Endothelial cell of umbilical vein (primary cell): Measurements from ENCODE around the gene PGRMC2.

Experiments
- CTCF ChIP-seq, 2 donors: IDR thresholded peaks; 1 replicate in 1 of 2; 2 replicates in 1 of 2; pipeline ENCODE4 v1.5.1; 2011; ENCODE audit warnings: low read length in 2 of 2, mild to moderate bottlenecking in 2 of 2, moderate library complexity in 2 of 2, control low read depth in 1 of 2, inconsistent platforms in 1 of 2, low read depth in 1 of 2; ENCODE audit not compliant: insufficient read depth in 1 of 2; ENCODE audit errors: extremely low read depth in 1 of 2
- EZH2 ChIP-seq: IDR thresholded peaks from 2 replicates; pipeline ENCODE4 v1.6.1; 2012; ENCODE audit warnings: borderline replicate concordance, low read depth, mild to moderate bottlenecking, moderate library complexity, low read length, inconsistent platforms; ENCODE audit not compliant: severe bottlenecking
- GATA2 ChIP-seq: IDR thresholded peaks from 2 replicates; pipeline ENCODE4 v1.7.0; 2011; ENCODE audit warnings: low read depth, mild to moderate bottlenecking, moderate library complexity, mixed read lengths, low read length; ENCODE audit not compliant: insufficient read length, insufficient read depth
- JUN ChIP-seq: IDR thresholded peaks from 2 replicates; pipeline ENCODE4 v1.6.1; 2011; ENCODE audit warnings: borderline replicate concordance, low read depth; ENCODE audit not compliant: insufficient read length, insufficient read depth
- MAX ChIP-seq: IDR thresholded peaks from 2 replicates; pipeline ENCODE4 v1.6.1; 2011; ENCODE audit not compliant: insufficient read depth, insufficient read length
- MYC ChIP-seq: IDR thresholded peaks from one replicate; pipeline ENCODE4 v1.6.1; 2011; ENCODE audit warnings: mild to moderate bottlenecking, low read depth, low read length
- POLR2A ChIP-seq: IDR thresholded peaks from 2 replicates; pipeline ENCODE4 v1.6.1; 2012; ENCODE audit warnings: low read depth, mild to moderate bottlenecking, control low read depth, low read length
- POLR2AphosphoS5 ChIP-seq: IDR thresholded peaks from 2 replicates; pipeline ENCODE4 v1.6.1; 2012; ENCODE audit warnings: low read depth, mild to moderate bottlenecking, control low read depth, low read length, moderate library complexity; ENCODE audit not compliant: insufficient read depth

- no peak for TF ChIP-seq CTCF (IDR thresholded peaks at IDR 0.05; ENCODE audit: extremely low read depth in 1 of 2, insufficient read depth in 1 of 2, low read depth in 1 of 2, low read length in 2 of 2)
- TF ChIP-seq POLR2AphosphoS5: no peak
- no peak for TF ChIP-seq MAX
- no peak for TF ChIP-seq JUN
- no peak for TF ChIP-seq POLR2A
- TF ChIP-seq GATA2: no peak
- TF ChIP-seq MYC: no peak
- TF ChIP-seq EZH2: no peak
Observed at GRCh38 chr4:128298852-128299251, 11.2 kb upstream of the PGRMC2 start.
